Measurements from ENCODE around the gene SNCAIP.

Gene SNCAIP

GRCh38 chr5:122420537-122421236 lies 108.7 kb downstream of the SNCAIP start:
- no peak overlapping the region for H3K9ac ChIP-seq (ENCODE audit: low read depth in 1 of 2, low read length in 2 of 2)
- no peaks in the 10 kb centered on the region for H3K27me3 ChIP-seq (ENCODE audit: control insufficient read depth in 2 of 2, insufficient read depth in 2 of 2, low read length in 2 of 2)
- no peak overlapping the region for H3K27ac ChIP-seq (ENCODE audit: low read depth in 2 of 2, low read length in 2 of 2)
- H3K4me1 ChIP-seq (ENCODE audit: control insufficient read depth in 2 of 2, insufficient read depth in 2 of 2, low read length in 2 of 2) = no peaks in the 10 kb centered on the region
- peaks cover 0 to 4% of the 10 kb centered on the region in 2 donors for H3K36me3 ChIP-seq (ENCODE audit: control insufficient read depth in 2 of 2, insufficient read depth in 2 of 2, low read length in 2 of 2)
- H3K4me3 ChIP-seq (ENCODE audit: low read length in 2 of 2) = no peak overlapping the region
- no peaks in the 10 kb centered on the region for H3K9me3 ChIP-seq (ENCODE audit: control insufficient read depth in 2 of 2, low read length in 2 of 2)

GRCh38 chr5:122421374-122422079 lies 109.5 kb downstream of the SNCAIP start:
- no peaks in the 10 kb centered on the region for H3K27me3 ChIP-seq (ENCODE audit: control insufficient read depth in 2 of 2, insufficient read depth in 2 of 2, low read length in 2 of 2)
- no peak overlapping the region for H3K27ac ChIP-seq (ENCODE audit: low read depth in 2 of 2, low read length in 2 of 2)
- H3K36me3 ChIP-seq (ENCODE audit: control insufficient read depth in 2 of 2, insufficient read depth in 2 of 2, low read length in 2 of 2) = peaks cover 0 to 4% of the 10 kb centered on the region in 2 donors
- no peak overlapping the region for H3K4me3 ChIP-seq (ENCODE audit: low read length in 2 of 2)
- no peaks in the 10 kb centered on the region for H3K4me1 ChIP-seq (ENCODE audit: control insufficient read depth in 2 of 2, insufficient read depth in 2 of 2, low read length in 2 of 2)
- H3K9me3 ChIP-seq (ENCODE audit: control insufficient read depth in 2 of 2, low read length in 2 of 2) = no peaks in the 10 kb centered on the region
- H3K9ac ChIP-seq (ENCODE audit: low read depth in 1 of 2, low read length in 2 of 2) = no peak overlapping the region

- Histone ChIP-seq H3K36me3 (ENCODE audit: control insufficient read depth in 2 of 2, insufficient read depth in 2 of 2, low read length in 2 of 2) (peaks cover 0 to 4% of the 10 kb centered on the region in 2 donors), H3K4me3 (ENCODE audit: low read length in 2 of 2) (no peak overlapping the region), H3K9ac (ENCODE audit: low read depth in 1 of 2, low read length in 2 of 2) (no peak overlapping the region), H3K27me3 (ENCODE audit: control insufficient read depth in 2 of 2, insufficient read depth in 2 of 2, low read length in 2 of 2) (no peaks in the 10 kb centered on the region), H3K9me3 (ENCODE audit: control insufficient read depth in 2 of 2, low read length in 2 of 2) (no peaks in the 10 kb centered on the region), H3K27ac (ENCODE audit: low read depth in 2 of 2, low read length in 2 of 2) (no peak overlapping the region), H3K4me1 (ENCODE audit: control insufficient read depth in 2 of 2, insufficient read depth in 2 of 2, low read length in 2 of 2) (no peaks in the 10 kb centered on the region)
Measured at GRCh38 chr5:122423221-122423620, 111.2 kb downstream of the SNCAIP start.

- no peak overlapping the region for H3K27ac ChIP-seq (ENCODE audit: low read depth in 2 of 2, low read length in 2 of 2)
- H3K4me1 ChIP-seq (ENCODE audit: control insufficient read depth in 2 of 2, insufficient read depth in 2 of 2, low read length in 2 of 2) = no peaks in the 10 kb centered on the region
- no peaks in the 10 kb centered on the region for H3K9me3 ChIP-seq (ENCODE audit: control insufficient read depth in 2 of 2, low read length in 2 of 2)
- no peak overlapping the region for H3K4me3 ChIP-seq (ENCODE audit: low read length in 2 of 2)
- no peaks in the 10 kb centered on the region for H3K27me3 ChIP-seq (ENCODE audit: control insufficient read depth in 2 of 2, insufficient read depth in 2 of 2, low read length in 2 of 2)
- H3K9ac ChIP-seq (ENCODE audit: low read depth in 1 of 2, low read length in 2 of 2) = no peak overlapping the region
- H3K36me3 ChIP-seq (ENCODE audit: control insufficient read depth in 2 of 2, insufficient read depth in 2 of 2, low read length in 2 of 2) = peaks cover 0 to 4% of the 10 kb centered on the region in 2 donors
Measured at GRCh38 chr5:122424132-122424531, 112.1 kb downstream of the SNCAIP start.

GRCh38 chr5:122426301-122426700 lies 114.3 kb downstream of the SNCAIP start:
- Histone ChIP-seq H3K9me3 (ENCODE audit: control insufficient read depth in 2 of 2, low read length in 2 of 2) (no peaks in the 10 kb centered on the region), H3K27me3 (ENCODE audit: control insufficient read depth in 2 of 2, insufficient read depth in 2 of 2, low read length in 2 of 2) (no peaks in the 10 kb centered on the region), H3K36me3 (ENCODE audit: control insufficient read depth in 2 of 2, insufficient read depth in 2 of 2, low read length in 2 of 2) (peaks cover 0 to 4% of the 10 kb centered on the region in 2 donors), H3K9ac (ENCODE audit: low read depth in 1 of 2, low read length in 2 of 2) (no peak overlapping the region), H3K4me3 (ENCODE audit: low read length in 2 of 2) (no peak overlapping the region), H3K27ac (ENCODE audit: low read depth in 2 of 2, low read length in 2 of 2) (no peak overlapping the region), H3K4me1 (ENCODE audit: control insufficient read depth in 2 of 2, insufficient read depth in 2 of 2, low read length in 2 of 2) (no peaks in the 10 kb centered on the region)

GRCh38 chr5:122427621-122428020 lies 115.6 kb downstream of the SNCAIP start:
- Histone ChIP-seq H3K4me1 (ENCODE audit: control insufficient read depth in 2 of 2, insufficient read depth in 2 of 2, low read length in 2 of 2) (no peaks in the 10 kb centered on the region), H3K27ac (ENCODE audit: low read depth in 2 of 2, low read length in 2 of 2) (no peak overlapping the region), H3K4me3 (ENCODE audit: low read length in 2 of 2) (no peak overlapping the region)

GRCh38 chr5:122429545-122430318 lies 117.7 kb downstream of the SNCAIP start:
- Histone ChIP-seq H3K9ac (ENCODE audit: low read depth in 1 of 2, low read length in 2 of 2) (no peak overlapping the region), H3K36me3 (ENCODE audit: control insufficient read depth in 2 of 2, insufficient read depth in 2 of 2, low read length in 2 of 2) (no peaks in the 10 kb centered on the region), H3K27me3 (ENCODE audit: control insufficient read depth in 2 of 2, insufficient read depth in 2 of 2, low read length in 2 of 2) (no peaks in the 10 kb centered on the region), H3K4me3 (ENCODE audit: low read length in 2 of 2) (no peak overlapping the region), H3K27ac (ENCODE audit: low read depth in 2 of 2, low read length in 2 of 2) (no peak overlapping the region), H3K4me1 (ENCODE audit: control insufficient read depth in 2 of 2, insufficient read depth in 2 of 2, low read length in 2 of 2) (no peaks in the 10 kb centered on the region), H3K9me3 (ENCODE audit: control insufficient read depth in 2 of 2, low read length in 2 of 2) (no peaks in the 10 kb centered on the region)

More at GRCh38 chr5:122427621-122428020, 115.6 kb downstream of the SNCAIP start:
- Histone ChIP-seq H3K27me3 (ENCODE audit: control insufficient read depth in 2 of 2, insufficient read depth in 2 of 2, low read length in 2 of 2) (no peaks in the 10 kb centered on the region), H3K36me3 (ENCODE audit: control insufficient read depth in 2 of 2, insufficient read depth in 2 of 2, low read length in 2 of 2) (peaks cover 0 to 4% of the 10 kb centered on the region in 2 donors), H3K9me3 (ENCODE audit: control insufficient read depth in 2 of 2, low read length in 2 of 2) (no peaks in the 10 kb centered on the region), H3K9ac (ENCODE audit: low read depth in 1 of 2, low read length in 2 of 2) (no peak overlapping the region)

- no peak overlapping the region for H3K27ac ChIP-seq (ENCODE audit: low read depth in 2 of 2, low read length in 2 of 2)
- H3K4me1 ChIP-seq (ENCODE audit: control insufficient read depth in 2 of 2, insufficient read depth in 2 of 2, low read length in 2 of 2) = no peaks in the 10 kb centered on the region
- H3K4me3 ChIP-seq (ENCODE audit: low read length in 2 of 2) = no peak overlapping the region
- H3K9ac ChIP-seq (ENCODE audit: low read depth in 1 of 2, low read length in 2 of 2) = no peak overlapping the region
- no peaks in the 10 kb centered on the region for H3K27me3 ChIP-seq (ENCODE audit: control insufficient read depth in 2 of 2, insufficient read depth in 2 of 2, low read length in 2 of 2)
- H3K9me3 ChIP-seq (ENCODE audit: control insufficient read depth in 2 of 2, low read length in 2 of 2) = no peaks in the 10 kb centered on the region
- H3K36me3 ChIP-seq (ENCODE audit: control insufficient read depth in 2 of 2, insufficient read depth in 2 of 2, low read length in 2 of 2) = no peaks in the 10 kb centered on the region
Measured at GRCh38 chr5:122430319-122430586, 118.2 kb downstream of the SNCAIP start.

- H3K36me3 ChIP-seq (ENCODE audit: control insufficient read depth in 2 of 2, insufficient read depth in 2 of 2, low read length in 2 of 2) = no peaks in the 10 kb centered on the region
- no peaks in the 10 kb centered on the region for H3K4me1 ChIP-seq (ENCODE audit: control insufficient read depth in 2 of 2, insufficient read depth in 2 of 2, low read length in 2 of 2)
- no peak overlapping the region for H3K4me3 ChIP-seq (ENCODE audit: low read length in 2 of 2)
- H3K9me3 ChIP-seq (ENCODE audit: control insufficient read depth in 2 of 2, low read length in 2 of 2) = no peaks in the 10 kb centered on the region
- H3K9ac ChIP-seq (ENCODE audit: low read depth in 1 of 2, low read length in 2 of 2) = no peak overlapping the region
- H3K27ac ChIP-seq (ENCODE audit: low read depth in 2 of 2, low read length in 2 of 2) = no peak overlapping the region
- no peaks in the 10 kb centered on the region for H3K27me3 ChIP-seq (ENCODE audit: control insufficient read depth in 2 of 2, insufficient read depth in 2 of 2, low read length in 2 of 2)
Measured at GRCh38 chr5:122431298-122431697, 119.3 kb downstream of the SNCAIP start.
